Tibial nerve (tissue), 4 donors: Measurements from ENCODE around the gene CHAMP1. TPM values are rescaled to one million over a fixed set of nuclear protein-coding genes. Genes with fewer than 3 reads are reported as not detected.
A peak's percentile ranks its signal among the peaks of the same experiment; 100 is the strongest.

Source experiments
- DNase-seq, 2 donors: peaks; one replicate each; pipeline ENCODE4 v3.0.0-alpha.2; 2019; ENCODE audit warnings: low spot score in 2 of 2
- H3K27ac ChIP-seq, 4 donors: fragments of 200-600 bp; sonication (generic) in 3 of 4; one replicate each; pipeline ENCODE4 v1.5.1; 2017 to 2019; ENCODE audit warnings: mild to moderate bottlenecking in 1 of 4
- H3K27me3 ChIP-seq, 2 donors: fragments of 200-600 bp; sonication (generic) in 1 of 2; one replicate each; pipeline versions ENCODE4 v1.5.1 to v1.6.0; 2017 to 2019
- H3K36me3 ChIP-seq, 3 donors: fragments of 200-600 bp; sonication (generic); one replicate each; pipeline ENCODE4 v1.5.1; 2018 to 2019
- H3K4me1 ChIP-seq, 4 donors: fragments of 200-600 bp; sonication (generic) in 3 of 4; one replicate each; pipeline ENCODE4 v1.5.1; 2017 to 2019
- H3K4me3 ChIP-seq, 4 donors: fragments of 200-600 bp; sonication (generic) in 3 of 4; one replicate each; pipeline ENCODE4 v1.5.1; 2017 to 2019; ENCODE audit warnings: mild to moderate bottlenecking in 1 of 4, moderate library complexity in 1 of 4
- H3K9me3 ChIP-seq, 4 donors: fragments of 200-600 bp; sonication (generic) in 3 of 4; one replicate each; pipeline ENCODE4 v1.5.1; 2017 to 2019
- EP300 ChIP-seq, 2 donors: sonication (generic); formaldehyde crosslinking; IDR thresholded peaks; one replicate each; pipeline ENCODE4 v1.6.1; 2017; ENCODE audit warnings: antibody characterized with exemption in 2 of 2, mild to moderate bottlenecking in 1 of 2
- POLR2A ChIP-seq, 2 donors: fragments of 450-650 bp; IDR thresholded peaks; one replicate each; pipeline ENCODE4 v1.6.1; 2017; ENCODE audit warnings: antibody characterized with exemption in 2 of 2, mild to moderate bottlenecking in 2 of 2, moderate library complexity in 2 of 2
- WGBS, 2 donors: methylation state at CpG; one replicate each; pipeline ENCODE4 v1.1.5; 2018; 5-methylcytosine and 5-hydroxymethylcytosine counted together
- total RNA-seq, 4 donors: library from RNA; depleted of rRNA; stranded (reverse); fragments of >200 nt; gene quantifications; one replicate each; pipeline ENCODE4 v1.1.0, GENCODE V29; 2016
- TF ChIP-seq, protein P1 (sequence below), 5 experiments: fragments of 200-600 bp in 3 of 5; fragments of 450-650 bp in 2 of 5; sonication (generic) in 3 of 5; IDR thresholded peaks; one replicate each; pipeline ENCODE4 v1.5.1; 2016 to 2019; ENCODE audit warnings: antibody characterized with exemption in 5 of 5, mild to moderate bottlenecking in 3 of 5, moderate library complexity in 2 of 5

The CHAMP1 gene
- total RNA-seq, 4 donors from 2014 or later: 19.6 to 42.3 (median 31.4) TPM

DNA sequence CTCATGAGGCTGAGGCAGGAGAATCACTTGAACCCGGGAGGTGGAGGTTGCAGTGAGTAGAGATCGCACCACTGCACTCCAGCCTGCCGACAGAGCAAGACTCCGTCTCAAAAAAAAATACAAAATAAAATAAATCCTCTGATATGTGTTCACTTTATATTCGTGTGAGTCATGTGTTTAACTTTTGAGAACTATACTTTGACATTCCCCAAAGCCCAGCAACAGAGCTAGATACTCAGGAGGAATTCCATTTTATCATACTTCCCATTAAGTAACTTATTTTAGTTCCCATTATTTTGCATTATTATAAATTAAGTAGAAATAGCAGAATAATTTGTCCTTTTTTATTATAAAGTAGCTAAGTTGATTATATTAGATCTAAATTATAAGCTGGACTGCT, 3.3 kb upstream of the CHAMP1 start:
- Histone ChIP-seq H3K4me1 (peaks cover 0 to 26% (median 14%) of the 10 kb centered on the region in 4 donors), H3K27ac (no peak overlapping the region), H3K27me3 (no peaks in the 10 kb centered on the region), H3K36me3 (peaks cover 0 to 22% (median 3%) of the 10 kb centered on the region in 3 donors), H3K4me3 (no peak overlapping the region), H3K9me3 (no peaks in the 10 kb centered on the region)
- WGBS, 2 donors: 69 to 81% methylated on average over 5 of the region's 5 CpGs
- no peak for DNase-seq
- no peak for TF ChIP-seq POLR2A (IDR thresholded peaks at IDR 0.05)
- TF ChIP-seq, protein P1, sequence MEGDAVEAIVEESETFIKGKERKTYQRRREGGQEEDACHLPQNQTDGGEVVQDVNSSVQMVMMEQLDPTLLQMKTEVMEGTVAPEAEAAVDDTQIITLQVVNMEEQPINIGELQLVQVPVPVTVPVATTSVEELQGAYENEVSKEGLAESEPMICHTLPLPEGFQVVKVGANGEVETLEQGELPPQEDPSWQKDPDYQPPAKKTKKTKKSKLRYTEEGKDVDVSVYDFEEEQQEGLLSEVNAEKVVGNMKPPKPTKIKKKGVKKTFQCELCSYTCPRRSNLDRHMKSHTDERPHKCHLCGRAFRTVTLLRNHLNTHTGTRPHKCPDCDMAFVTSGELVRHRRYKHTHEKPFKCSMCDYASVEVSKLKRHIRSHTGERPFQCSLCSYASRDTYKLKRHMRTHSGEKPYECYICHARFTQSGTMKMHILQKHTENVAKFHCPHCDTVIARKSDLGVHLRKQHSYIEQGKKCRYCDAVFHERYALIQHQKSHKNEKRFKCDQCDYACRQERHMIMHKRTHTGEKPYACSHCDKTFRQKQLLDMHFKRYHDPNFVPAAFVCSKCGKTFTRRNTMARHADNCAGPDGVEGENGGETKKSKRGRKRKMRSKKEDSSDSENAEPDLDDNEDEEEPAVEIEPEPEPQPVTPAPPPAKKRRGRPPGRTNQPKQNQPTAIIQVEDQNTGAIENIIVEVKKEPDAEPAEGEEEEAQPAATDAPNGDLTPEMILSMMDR (IDR thresholded peaks at IDR 0.05): no peak

DNA sequence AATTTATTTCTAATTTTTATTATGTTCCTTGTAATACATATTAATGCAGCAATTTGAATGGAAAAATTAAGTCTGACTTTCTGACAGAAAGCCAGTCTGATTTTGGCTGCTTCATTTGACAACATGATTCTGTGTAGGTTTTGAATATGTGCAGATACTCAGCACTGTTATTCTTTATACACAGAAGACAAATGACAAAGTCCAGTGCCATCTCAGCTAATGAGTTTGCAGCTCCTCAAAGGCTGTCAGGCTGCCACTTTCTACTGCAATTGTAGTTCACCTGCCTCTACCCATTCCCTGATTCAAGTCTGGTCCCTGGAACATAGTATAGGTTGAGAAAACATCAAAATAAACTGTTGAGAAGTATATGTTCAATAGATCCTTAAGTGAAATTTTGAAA, 2.9 kb upstream of the CHAMP1 start:
- no peak overlapping the region for H3K27ac ChIP-seq
- H3K9me3 ChIP-seq: no peaks in the 10 kb centered on the region
- H3K4me1 ChIP-seq: peaks cover 0 to 31% (median 18%) of the 10 kb centered on the region in 4 donors
- H3K4me3 ChIP-seq: no peak overlapping the region
- TF ChIP-seq, protein P1 (IDR thresholded peaks at IDR 0.05): no peak
- TF ChIP-seq EP300 (IDR thresholded peaks at IDR 0.05) (no peak), POLR2A (IDR thresholded peaks at IDR 0.05) (no peak)
- DNase-seq: no peak
- peaks cover 0 to 17% (median 3%) of the 10 kb centered on the region in 3 donors for H3K36me3 ChIP-seq
- H3K27me3 ChIP-seq: no peaks in the 10 kb centered on the region

DNA sequence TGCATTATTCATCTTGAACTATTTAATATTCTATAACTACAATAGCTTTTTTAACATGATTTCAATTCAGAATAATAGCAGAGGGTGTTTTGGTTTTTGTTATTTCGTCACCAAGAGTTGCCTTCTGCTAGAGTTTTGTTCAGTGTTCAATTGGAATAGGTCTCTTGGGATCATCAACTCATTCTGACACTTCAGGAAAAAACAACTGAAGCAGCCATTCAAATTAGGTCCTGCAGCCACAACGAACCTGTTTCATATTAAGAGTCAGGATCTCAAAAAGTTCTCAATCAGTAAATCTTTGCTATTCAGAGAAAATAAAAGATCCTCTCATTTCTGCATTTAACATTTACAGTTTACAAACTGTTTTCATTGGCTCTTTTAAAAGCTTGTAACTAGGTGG, 2.4 kb upstream of the CHAMP1 start:
- no peak for DNase-seq
- Histone ChIP-seq H3K4me1 (peaks cover 0 to 36% (median 21%) of the 10 kb centered on the region in 4 donors), H3K9me3 (no peaks in the 10 kb centered on the region), H3K4me3 (no peak overlapping the region), H3K36me3 (peaks cover 0 to 12% (median 3%) of the 10 kb centered on the region in 3 donors), H3K27ac (no peak overlapping the region), H3K27me3 (no peaks in the 10 kb centered on the region)
- 26 to 32% methylated on average over 2 of the region's 2 CpGs for WGBS, 2 donors
- TF ChIP-seq, protein P1 (IDR thresholded peaks at IDR 0.05): no peak
- no peak for TF ChIP-seq EP300 (IDR thresholded peaks at IDR 0.05)
- no peak for TF ChIP-seq POLR2A (IDR thresholded peaks at IDR 0.05)

DNA sequence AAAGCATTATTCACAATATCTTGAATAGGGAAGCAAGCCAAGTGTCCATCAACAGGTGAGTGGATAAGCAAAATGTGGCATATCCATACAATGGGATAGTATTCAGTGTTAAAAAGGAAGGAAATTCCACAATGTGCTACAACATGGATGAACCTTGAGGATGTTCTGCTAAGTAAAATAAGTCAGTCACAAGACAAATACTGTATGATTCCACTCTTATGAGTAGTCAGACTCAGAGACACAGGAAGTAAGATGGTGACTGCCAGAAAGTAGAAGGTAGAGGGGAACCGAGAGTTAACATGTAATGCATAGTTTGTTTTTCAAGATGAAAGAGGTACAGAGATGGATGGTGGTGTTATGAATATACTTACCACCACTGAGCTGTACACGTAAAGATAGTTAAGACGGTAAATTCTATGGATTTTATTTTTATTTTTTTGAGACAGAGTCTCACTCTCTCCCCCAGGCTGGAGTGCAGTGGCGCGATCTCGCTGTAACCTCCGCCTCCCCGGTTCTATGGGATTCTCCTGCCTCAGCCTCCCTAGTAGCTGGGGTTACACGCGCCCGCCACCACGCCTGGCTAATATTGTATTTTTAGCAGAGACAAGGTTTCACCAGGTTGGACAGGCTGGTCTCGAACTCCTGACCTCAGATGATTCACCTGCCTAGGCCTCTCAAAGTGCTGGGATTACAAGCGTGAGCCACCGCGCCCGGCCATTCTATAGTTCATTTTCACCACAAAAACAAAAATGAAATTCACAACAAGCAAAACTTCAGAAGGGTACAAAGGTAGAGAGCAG, 1.0 kb upstream of the CHAMP1 start:
- Histone ChIP-seq H3K27ac (peak overlapping the region; percentile 65 to 94 (median 89)), H3K9me3 (no peaks in the 10 kb centered on the region), H3K4me1 (peaks cover 0 to 49% (median 29%) of the 10 kb centered on the region in 4 donors), H3K27me3 (no peaks in the 10 kb centered on the region), H3K4me3 (peak overlapping the region; percentile 24 to 90 (median 78)), H3K36me3 (peaks cover 0 to 6% (median 0%) of the 10 kb centered on the region in 3 donors)
- DNase-seq: no peak
- TF ChIP-seq EP300 (IDR thresholded peaks at IDR 0.05) (no peak), POLR2A (IDR thresholded peaks at IDR 0.05) (no peak)
- TF ChIP-seq, protein P1 (IDR thresholded peaks at IDR 0.05): no peak
- WGBS, 2 donors: 89 to 91% methylated on average over 17 of the region's 17 CpGs

DNA sequence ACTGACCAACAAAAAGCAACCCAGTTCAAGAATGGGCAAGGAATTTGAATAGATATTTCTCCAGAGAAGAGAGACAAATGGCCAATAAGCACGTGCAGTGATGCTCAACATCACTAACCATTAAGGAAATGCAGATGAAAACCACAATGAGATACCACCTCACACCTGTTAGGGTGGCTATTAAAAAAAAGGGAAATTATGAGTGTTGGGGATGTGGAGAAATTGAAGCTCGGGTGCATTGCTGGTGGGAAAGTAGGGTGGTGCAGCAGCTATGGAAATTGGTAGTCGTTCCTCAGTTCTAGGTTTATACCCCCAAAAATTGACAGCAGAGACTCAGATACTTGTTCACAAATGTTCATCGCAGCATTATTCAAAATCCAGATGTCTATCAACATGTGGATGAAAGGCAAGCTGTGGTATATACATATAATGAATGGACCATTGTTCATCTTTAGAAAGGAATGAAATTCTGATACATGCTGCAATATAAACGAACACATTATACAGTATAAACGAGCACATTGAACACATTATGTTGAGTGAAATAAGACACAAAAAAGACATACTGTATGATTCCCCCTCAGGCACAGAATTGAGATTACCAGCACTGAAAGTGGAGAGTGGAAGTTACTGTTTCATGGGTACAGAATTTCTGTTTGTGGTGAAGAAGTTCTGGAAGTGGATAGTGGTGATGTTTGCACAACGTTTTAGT, 927 bp downstream of the CHAMP1 start:
- DNase-seq: no peak
- Histone ChIP-seq H3K4me3 (peak overlapping the region; percentile 76 to 90 (median 82)), H3K36me3 (peaks cover 0 to 6% (median 0%) of the 10 kb centered on the region in 3 donors), H3K4me1 (peaks cover 0 to 68% (median 33%) of the 10 kb centered on the region in 4 donors), H3K27ac (peak overlapping the region; percentile 73 to 94 (median 89)), H3K27me3 (no peaks in the 10 kb centered on the region), H3K9me3 (no peaks in the 10 kb centered on the region)
- 6 to 7% methylated on average over 7 of the region's 7 CpGs for WGBS, 2 donors
- no peak for TF ChIP-seq EP300 (IDR thresholded peaks at IDR 0.05)
- TF ChIP-seq POLR2A (IDR thresholded peaks at IDR 0.05): no peak
- TF ChIP-seq, protein P1 (IDR thresholded peaks at IDR 0.05): no peak
